ENCODE data around the gene ADCY7.

Gene ADCY7

DNA sequence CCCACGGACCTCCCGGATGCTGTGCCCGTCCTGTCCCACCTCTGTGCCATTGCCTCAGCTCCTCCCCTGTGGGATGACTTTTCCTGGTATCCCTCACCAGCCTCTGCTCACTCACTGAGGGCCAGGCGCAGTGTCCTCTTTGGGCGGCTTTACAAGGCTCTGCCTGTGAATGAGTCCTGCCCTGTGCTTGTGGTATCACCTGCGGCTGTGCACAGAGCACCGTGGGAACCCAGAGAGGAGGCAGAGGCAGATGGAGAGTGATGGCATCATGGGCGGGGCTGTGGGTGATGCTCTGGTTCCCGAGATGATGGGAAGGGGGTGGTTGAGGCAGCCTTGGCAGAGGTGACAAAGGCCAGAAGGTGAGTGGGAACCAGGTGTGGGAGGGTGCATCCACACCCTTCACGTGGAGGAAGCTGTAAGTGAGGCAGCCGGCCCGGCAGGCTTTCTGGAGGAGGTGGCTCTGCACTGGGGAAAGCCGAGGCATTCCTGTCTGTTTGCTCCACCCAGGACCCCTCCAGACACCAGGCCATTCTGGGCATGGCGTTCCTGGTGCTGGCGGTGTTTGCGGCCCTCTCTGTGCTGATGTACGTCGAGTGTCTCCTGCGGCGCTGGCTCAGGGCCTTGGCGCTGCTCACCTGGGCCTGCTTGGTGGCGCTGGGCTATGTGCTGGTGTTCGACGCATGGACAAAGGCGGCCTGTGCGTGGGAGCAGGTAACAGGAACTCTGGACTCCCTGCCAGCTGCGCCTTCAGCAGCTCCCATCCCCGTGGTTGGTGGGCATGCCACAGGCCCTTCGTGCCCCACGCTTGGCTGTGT, 23.8 kb downstream of the ADCY7 start:
- TF ChIP-seq, protein P1, sequence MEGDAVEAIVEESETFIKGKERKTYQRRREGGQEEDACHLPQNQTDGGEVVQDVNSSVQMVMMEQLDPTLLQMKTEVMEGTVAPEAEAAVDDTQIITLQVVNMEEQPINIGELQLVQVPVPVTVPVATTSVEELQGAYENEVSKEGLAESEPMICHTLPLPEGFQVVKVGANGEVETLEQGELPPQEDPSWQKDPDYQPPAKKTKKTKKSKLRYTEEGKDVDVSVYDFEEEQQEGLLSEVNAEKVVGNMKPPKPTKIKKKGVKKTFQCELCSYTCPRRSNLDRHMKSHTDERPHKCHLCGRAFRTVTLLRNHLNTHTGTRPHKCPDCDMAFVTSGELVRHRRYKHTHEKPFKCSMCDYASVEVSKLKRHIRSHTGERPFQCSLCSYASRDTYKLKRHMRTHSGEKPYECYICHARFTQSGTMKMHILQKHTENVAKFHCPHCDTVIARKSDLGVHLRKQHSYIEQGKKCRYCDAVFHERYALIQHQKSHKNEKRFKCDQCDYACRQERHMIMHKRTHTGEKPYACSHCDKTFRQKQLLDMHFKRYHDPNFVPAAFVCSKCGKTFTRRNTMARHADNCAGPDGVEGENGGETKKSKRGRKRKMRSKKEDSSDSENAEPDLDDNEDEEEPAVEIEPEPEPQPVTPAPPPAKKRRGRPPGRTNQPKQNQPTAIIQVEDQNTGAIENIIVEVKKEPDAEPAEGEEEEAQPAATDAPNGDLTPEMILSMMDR (IDR thresholded peaks at IDR 0.05) = no peak

DNA sequence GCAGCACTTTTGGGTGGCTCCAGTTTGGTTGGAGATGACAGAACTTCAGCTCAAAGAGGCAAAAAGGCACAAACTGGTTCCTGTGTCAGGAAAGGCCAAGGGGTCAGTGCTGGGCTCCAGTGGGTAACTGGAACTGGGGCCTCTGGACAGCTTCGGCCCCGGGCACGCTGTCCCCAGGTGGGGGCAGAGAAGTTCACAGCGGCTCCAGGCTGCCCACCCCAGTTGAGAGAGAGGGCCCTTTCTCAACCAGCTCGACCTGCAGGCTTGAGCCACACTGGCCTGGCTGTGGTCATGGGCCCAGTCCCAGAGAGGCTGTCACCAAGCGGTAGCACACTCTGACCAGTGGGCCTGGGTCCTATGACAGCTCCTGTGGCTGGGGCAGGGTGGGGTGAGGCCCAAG, 24.5 kb downstream of the ADCY7 start:
- TF ChIP-seq, protein P1 (IDR thresholded peaks at IDR 0.05) = no peak

GRCh38 chr16:50291719-50292565, 25.6 kb downstream of the ADCY7 start:
- TF ChIP-seq, protein P1 (IDR thresholded peaks at IDR 0.05) = no peak

GRCh38 chr16:50292566-50292948, 26.2 kb downstream of the ADCY7 start:
- TF ChIP-seq, protein P1 (IDR thresholded peaks at IDR 0.05) = no peak

GRCh38 chr16:50293041-50293783, 26.9 kb downstream of the ADCY7 start:
- TF ChIP-seq, protein P1 (IDR thresholded peaks at IDR 0.05) = no peak

GRCh38 chr16:50293994-50294855, 27.9 kb downstream of the ADCY7 start:
- TF ChIP-seq, protein P1 (IDR thresholded peaks at IDR 0.05) = no peak

Data from LNCAP (cell line).